Effector CD8-positive, alpha-beta T cell (primary cell): Measurements from ENCODE around the gene C4orf33.
A peak's percentile ranks its signal among the peaks of the same experiment; 100 is the strongest.
"Not testable (repeated sequence)": the region's sequence is repeated elsewhere in the genome, so short reads cannot be mapped to it uniquely, and the experiment has no call there.

Source experiments
- DNase-seq: peaks from one replicate; lab custom pipeline; 2025; lab: John Stamatoyannopoulos, UW
- total RNA-seq, 4 experiments: gene quantifications; one replicate each; lab custom pipeline; 2026; lab: John Stamatoyannopoulos, UW

C4orf33 gene, protein sequence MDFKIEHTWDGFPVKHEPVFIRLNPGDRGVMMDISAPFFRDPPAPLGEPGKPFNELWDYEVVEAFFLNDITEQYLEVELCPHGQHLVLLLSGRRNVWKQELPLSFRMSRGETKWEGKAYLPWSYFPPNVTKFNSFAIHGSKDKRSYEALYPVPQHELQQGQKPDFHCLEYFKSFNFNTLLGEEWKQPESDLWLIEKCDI
- total RNA-seq = 6.4 to 13.3 (median 11.6) reads per million in 4 experiments

GRCh38 chr4:129095811-129096454, at the start of gene C4orf33:
Gene C4orf33, plus strand, starts transcription at chr4:129096152. Its CDS starts 6,459 bp downstream, at chr4:129102611.
- DNase-seq = peak; percentile 46

DNA sequence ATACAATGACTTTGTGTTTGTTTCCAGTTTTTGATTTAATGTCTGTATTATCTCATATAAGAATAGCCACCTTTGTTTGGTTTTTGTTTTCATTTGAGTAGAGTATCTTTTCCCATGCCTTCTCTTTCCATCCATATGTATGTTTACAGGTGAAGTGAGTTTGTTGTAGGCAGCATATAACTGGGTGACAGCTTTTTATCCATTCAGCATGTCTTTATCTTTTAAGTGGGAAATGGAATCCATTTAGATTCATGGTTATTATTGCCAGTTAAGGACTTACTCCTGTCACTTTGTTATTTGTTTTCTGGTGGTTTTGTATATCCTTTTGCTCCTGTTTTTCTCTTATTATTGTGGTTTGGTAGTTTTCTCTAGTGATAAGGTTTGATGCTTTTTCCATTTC, 36.9 kb upstream of the C4orf33 start:
- no peak for DNase-seq

- no peak for DNase-seq
Measured at GRCh38 chr4:129062580-129062979, 33.4 kb upstream of the C4orf33 start.

DNA sequence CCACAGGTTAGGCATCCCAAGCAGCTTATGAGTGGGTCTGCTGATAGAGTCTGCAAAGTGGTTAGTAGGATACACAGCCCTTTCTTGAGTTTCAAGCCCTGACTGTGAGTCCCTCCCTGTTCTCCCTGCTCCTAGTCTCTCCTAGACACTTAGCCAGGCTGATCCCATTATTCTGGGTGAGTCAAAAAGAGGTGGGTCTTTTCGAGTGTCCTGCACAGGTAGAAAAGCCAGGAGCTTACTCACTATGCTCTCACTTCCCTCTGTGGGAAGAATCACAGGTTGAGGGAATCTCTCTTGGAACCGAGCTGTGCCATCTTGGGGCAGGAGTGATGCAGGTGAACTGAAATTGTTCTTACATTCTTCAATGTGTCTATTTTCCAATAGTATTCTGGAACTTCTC, 32.3 kb upstream of the C4orf33 start:
- no peak for DNase-seq

DNA sequence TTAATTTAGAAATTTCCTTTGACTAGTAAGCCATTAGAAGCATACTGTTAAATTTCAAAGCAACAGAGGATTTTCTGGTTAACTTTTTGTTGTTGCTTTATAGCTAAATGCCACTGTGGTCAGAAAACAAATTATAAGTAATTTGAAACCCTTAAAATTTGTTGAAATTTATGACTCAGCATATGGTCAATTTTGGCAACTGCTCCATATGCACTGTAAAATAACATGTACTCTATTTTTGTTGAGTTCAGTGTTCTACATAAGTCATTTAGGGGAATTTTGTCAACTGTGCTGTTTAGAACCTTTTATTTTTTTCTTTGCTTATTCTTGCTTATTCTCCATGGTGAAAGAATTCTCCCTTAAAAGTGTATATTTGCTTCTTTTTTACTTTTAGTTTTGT, 31.2 kb upstream of the C4orf33 start:
- no peak for DNase-seq

DNA sequence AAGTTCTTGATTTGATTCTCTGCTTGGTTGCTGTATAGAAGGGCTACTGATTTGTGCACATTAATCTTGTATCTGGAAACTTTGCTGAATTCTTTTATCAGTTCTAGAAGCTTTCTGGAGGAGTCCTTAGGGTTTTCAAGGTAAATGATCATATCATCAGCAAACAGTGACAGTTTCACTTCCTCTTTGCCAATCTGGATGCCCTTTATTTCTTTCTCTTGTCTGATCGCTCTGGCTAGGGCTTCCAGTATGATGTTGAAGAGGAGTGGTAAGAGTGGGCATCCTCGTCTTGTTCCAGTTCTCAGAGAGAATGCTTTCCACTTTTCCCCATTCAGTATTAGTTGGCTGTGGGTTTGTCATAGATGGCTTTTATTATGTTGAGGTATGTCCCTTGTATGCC, 26.4 kb upstream of the C4orf33 start:
- not testable (repeated sequence) for DNase-seq

GRCh38 chr4:129077326-129077725, 18.6 kb upstream of the C4orf33 start:
- DNase-seq = no peak

DNA sequence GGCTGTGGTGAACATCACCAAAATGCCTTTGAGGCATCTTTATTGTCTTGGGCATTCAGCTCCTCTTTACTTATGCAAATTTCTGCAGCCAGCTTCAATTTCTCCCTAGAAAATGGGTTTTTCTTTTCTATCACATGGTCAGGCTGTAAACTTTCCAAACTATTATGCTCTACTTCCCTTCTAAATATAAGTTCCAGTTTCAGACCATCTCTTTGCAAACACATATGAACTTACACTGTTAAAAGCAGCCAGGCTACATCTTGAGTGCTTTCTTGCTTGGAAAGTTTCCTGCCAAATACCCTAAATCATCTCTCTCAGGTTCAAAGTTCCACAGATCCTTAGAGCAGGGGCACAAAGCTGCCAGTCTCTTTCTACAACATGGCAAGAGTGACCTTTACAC, 15.8 kb upstream of the C4orf33 start:
- DNase-seq = no peak

DNA sequence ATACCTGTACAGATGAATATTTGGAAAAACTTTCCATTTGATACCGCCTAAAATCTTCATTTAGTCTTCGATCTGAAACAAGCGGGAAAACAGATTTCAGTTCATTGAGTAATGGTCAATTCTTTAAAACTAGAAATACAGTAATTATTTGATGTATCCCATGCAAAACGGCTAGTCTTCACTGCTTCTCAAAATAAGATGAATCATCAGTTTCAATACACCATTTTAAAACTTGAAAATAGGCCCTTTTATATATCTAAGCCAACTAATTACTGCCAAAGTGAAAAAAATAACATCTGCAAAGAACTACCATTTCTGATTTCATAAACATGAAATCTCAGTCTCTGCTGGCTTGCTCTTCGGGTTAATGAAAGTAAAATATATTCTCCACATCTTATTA, 13.7 kb upstream of the C4orf33 start:
- no peak for DNase-seq

- no peak for DNase-seq
Measured at GRCh38 chr4:129085472-129085871, 10.5 kb upstream of the C4orf33 start.

- DNase-seq = no peak
Measured at GRCh38 chr4:129087516-129087915, 8.4 kb upstream of the C4orf33 start.

DNA sequence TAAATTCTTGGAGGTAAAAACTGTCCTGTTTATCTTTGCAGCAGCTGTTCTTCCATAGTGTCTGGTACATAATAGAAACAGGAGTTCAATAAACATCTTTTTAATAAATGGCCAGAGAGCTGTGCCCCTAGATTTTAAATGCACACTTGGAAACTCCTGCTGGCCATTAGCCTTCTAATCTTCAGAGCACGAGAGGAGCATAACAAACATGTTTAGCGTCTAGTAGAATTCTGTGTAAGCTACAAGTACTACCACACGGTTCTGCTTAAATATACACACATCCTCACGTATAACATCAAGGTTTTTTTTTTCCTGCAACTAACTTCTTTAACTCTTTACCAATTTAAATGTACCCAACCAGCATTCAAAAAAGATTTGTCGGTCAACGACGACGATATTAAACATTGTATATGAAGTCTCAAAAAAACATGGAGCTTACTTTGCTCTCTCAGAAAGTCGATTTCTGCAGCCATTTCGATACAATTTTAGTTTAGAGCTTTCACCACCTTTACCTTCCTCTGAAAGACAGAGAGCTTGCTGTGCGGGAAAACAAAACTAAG, 3.2 kb upstream of the C4orf33 start:
- no peak for DNase-seq

DNA sequence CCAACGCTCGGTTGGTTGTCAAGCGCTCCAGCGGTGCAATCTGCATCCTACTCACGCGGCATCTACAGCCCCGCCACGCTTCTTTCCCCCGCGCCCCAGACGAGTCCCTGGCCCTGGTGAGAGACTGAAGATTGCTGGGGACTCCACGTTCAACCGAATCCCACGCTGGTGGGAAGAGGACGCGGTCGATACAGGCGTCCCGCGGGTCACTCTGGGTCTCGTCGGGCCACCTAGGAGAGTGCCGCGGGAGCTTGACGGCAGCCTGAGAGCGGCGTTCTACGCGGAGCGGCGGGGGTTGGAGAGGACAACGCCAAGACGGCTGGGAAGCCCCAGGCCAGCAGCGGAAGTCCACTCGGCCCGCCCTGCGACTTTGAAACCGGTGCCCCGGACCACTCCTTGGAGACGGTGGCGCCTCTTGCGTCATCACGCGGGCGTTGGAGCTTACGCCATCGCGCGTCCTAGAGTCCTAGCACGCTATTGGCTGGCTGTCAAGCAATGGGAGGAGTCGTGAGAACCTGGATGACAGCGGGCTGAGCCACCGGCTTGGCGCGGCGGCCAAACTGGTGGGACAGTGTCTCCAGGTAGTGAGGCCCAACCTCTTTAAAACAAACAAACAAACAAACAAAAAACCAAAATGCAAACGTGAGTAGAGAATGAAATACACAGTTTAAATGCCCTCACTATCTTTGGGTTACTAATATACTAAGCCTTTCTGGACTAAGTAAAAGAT, 2.6 kb upstream of the C4orf33 start, which contains the start of gene SCLT1:
TSS of gene SCLT1 (minus strand) at position 349 of the 730 bp plus-strand sequence. CDS start 436 bp downstream, outside the sequence.
- DNase-seq = peak; percentile 93

DNA sequence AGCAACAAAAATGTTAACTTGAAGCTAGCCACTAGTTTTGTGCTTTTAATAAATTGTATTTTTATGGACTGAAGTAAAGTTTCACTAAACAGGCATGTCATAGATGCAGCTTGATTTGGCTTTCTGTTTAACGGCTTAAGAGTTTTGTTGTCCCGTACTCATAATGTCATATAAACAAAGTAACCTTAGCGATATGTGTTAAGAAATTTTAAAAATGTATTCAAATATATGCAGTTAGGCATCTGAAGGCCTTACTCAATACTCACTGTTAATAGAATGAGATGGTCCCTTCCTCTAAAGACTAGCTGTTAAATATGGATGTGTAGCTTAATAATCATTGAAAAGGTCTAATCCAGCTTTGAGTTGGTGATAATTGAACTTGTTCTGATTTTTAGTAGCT, 1.6 kb upstream of the C4orf33 start:
- DNase-seq = no peak

GRCh38 chr4:129098531-129099001, 2.6 kb downstream of the C4orf33 start:
- DNase-seq = no peak

DNA sequence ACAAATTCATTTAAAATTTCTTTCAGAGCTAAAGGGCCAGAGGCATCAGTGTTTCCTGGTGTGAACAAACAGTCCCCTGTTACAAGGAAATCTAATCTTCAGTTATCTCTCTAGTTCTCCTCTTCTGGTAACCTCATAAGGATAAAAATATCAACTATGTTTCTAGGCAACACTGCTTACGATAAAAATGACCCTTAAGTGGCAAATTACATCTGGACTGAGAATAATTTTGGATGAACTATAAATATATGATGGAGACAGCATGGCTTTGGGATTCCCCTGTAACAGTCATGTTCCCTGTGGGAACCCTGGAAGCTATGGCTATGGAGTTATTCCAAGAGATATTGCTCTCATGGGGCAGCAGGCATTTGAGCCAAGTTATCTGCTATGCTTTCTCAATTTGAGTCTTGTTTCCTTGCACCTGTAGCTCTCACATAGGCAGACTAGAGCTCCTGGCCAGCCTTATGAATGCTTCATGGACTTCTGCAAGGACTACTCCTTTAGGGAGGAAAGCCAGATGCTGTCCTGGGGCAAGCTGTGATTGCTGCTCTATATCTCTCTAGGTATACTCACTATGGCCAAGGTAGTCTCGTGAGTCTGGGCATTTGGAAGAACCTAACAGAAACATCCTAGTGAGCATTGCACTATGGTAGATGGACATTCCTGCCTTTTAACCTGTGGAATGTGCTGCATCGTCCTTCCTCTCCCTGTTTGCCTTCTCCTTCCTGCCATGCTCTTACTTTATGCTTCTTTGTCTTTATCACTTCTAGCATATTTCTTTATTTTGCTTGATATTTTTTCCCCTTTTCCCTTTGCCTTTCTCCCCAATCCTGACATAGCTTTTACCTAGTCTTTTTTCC, 14.2 kb downstream of the C4orf33 start:
- no peak for DNase-seq

GRCh38 chr4:129110931-129111330, 15.0 kb downstream of the C4orf33 start:
- no peak for DNase-seq

DNA sequence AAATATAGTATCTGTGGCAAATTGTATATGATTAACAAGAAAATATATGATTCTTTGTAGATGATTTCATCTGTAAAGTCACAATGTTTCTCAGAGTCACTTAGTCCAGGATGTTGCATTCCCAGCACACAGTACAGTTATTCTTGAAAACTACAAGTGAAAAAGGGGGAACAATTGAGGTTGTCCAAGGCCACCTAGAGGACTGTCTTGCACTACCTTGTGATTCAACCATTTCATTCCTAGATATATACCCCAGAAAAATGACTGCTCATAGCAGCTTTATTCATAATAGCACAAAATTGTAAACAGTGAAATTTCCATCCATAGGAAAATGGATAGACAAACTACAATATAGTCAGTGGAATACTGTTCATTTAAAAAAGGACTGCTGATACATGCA, 16.0 kb downstream of the C4orf33 start:
- no peak for DNase-seq

- no peak for DNase-seq
Measured at GRCh38 chr4:129113434-129113833, 17.5 kb downstream of the C4orf33 start.

- no peak for DNase-seq
Measured at GRCh38 chr4:129113919-129114318, 18.0 kb downstream of the C4orf33 start.

DNA sequence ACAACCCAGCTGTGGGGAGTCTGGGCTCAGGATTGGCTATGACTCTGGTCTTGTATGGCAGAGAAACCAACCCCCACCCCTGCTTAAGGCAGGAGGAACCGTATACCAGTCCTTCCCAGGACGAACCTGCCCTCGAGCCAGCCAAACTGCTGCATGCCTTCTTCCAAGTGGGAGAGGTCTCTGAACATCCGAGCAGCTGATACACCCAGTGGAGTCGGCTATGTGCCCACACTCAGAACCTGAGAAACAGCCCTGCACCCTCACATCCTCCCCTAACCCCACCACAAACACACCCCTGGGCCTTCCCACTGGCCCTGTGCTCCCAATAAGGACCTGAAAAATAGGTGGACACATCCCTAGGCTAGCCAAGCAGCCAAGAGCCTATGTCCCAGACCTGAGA, 21.8 kb downstream of the C4orf33 start:
- no peak for DNase-seq

DNA sequence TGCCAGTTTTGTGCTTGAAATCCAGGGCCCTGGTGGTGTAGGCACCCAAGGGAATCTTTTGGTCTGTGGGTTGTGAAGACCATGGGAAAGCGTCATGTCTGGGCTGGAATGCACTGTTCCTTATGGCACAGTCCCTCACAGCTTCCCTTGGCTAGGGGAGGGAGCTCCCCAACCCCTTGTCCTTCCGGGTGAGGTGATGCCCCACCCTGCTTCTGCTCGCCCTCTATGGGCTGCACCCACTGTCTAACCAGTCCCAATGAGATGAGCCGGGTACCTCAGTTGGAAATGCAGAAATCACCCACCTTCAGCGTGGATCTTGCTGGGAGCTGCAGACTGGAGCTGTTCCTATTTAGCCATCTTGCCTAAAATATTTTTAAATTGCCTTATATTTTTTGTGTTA, 30.7 kb downstream of the C4orf33 start:
- not testable (repeated sequence) for DNase-seq
